ENCODE data around the gene AKR1C3.
"Not testable (repeated sequence)": the region's sequence is repeated elsewhere in the genome, so short reads cannot be mapped to it uniquely, and the experiment has no call there.

Gene AKR1C3

GRCh38 chr10:5094265-5095205 lies at the start of gene AKR1C3:
AKR1C3 (plus strand) TSS chr10:5094414; CDS start chr10:5094445, 31 bp downstream.
- Mint-ChIP-seq H3K27ac (no peak within 1 kb of the TSS), H3K4me1 (no peaks in the 10 kb centered on the region), H3K4me3 (peak within 1 kb of the TSS; percentile 53), H3K36me3 (ENCODE audit: low read depth) (peaks cover 1% of the 10 kb centered on the region), H3K9me3 (peaks cover 10% of the 10 kb centered on the region), H3K27me3 (peaks cover 13% of the 10 kb centered on the region)
- ATAC-seq (no peak), DNase-seq (no peak)

GRCh38 chr10:5045095-5045494 lies 49.1 kb upstream of the AKR1C3 start:
- no peak overlapping the region for H3K27ac Mint-ChIP-seq
- DNase-seq (no peak), ATAC-seq (no peak)
- no peaks in the 10 kb centered on the region for H3K9me3 Mint-ChIP-seq
- H3K4me1 Mint-ChIP-seq: no peaks in the 10 kb centered on the region
- no peaks in the 10 kb centered on the region for H3K27me3 Mint-ChIP-seq
- no peaks in the 10 kb centered on the region for H3K36me3 Mint-ChIP-seq (ENCODE audit: low read depth)
- H3K4me3 Mint-ChIP-seq: no peak overlapping the region

- Mint-ChIP-seq H3K27ac (no peak overlapping the region), H3K4me1 (no peaks in the 10 kb centered on the region), H3K4me3 (no peak overlapping the region), H3K27me3 (no peaks in the 10 kb centered on the region), H3K36me3 (ENCODE audit: low read depth) (no peaks in the 10 kb centered on the region), H3K9me3 (no peaks in the 10 kb centered on the region)
- no peak for DNase-seq
- no peak for ATAC-seq
These were observed 47.8 kb upstream of the AKR1C3 start for GRCh38 chr10:5046410-5046809.

GRCh38 chr10:5047055-5047454 lies 47.2 kb upstream of the AKR1C3 start:
- H3K27me3 Mint-ChIP-seq; H3K9me3 Mint-ChIP-seq; H3K4me3 Mint-ChIP-seq; ATAC-seq; H3K4me1 Mint-ChIP-seq; H3K36me3 Mint-ChIP-seq (ENCODE audit: low read depth); DNase-seq; H3K27ac Mint-ChIP-seq: not testable (repeated sequence)

GRCh38 chr10:5047912-5048628 lies 46.1 kb upstream of the AKR1C3 start:
- ATAC-seq (no peak), DNase-seq (no peak)
- Mint-ChIP-seq H3K27me3 (no peaks in the 10 kb centered on the region), H3K36me3 (ENCODE audit: low read depth) (no peaks in the 10 kb centered on the region), H3K4me1 (no peaks in the 10 kb centered on the region), H3K27ac (no peak overlapping the region), H3K9me3 (no peaks in the 10 kb centered on the region), H3K4me3 (no peak overlapping the region)

GRCh38 chr10:5052951-5053500 lies 41.2 kb upstream of the AKR1C3 start:
- not testable (repeated sequence) for ATAC-seq; H3K9me3 Mint-ChIP-seq; H3K27me3 Mint-ChIP-seq; DNase-seq; H3K4me1 Mint-ChIP-seq; H3K27ac Mint-ChIP-seq; H3K4me3 Mint-ChIP-seq; H3K36me3 Mint-ChIP-seq (ENCODE audit: low read depth)

GRCh38 chr10:5054831-5055230 lies 39.4 kb upstream of the AKR1C3 start:
- H3K4me1 Mint-ChIP-seq; DNase-seq; H3K36me3 Mint-ChIP-seq (ENCODE audit: low read depth); H3K27ac Mint-ChIP-seq; ATAC-seq; H3K27me3 Mint-ChIP-seq; H3K9me3 Mint-ChIP-seq; H3K4me3 Mint-ChIP-seq: not testable (repeated sequence)

GRCh38 chr10:5059267-5059666 lies 34.9 kb upstream of the AKR1C3 start:
- H3K27me3 Mint-ChIP-seq; H3K27ac Mint-ChIP-seq; H3K4me3 Mint-ChIP-seq; H3K4me1 Mint-ChIP-seq; H3K36me3 Mint-ChIP-seq (ENCODE audit: low read depth); H3K9me3 Mint-ChIP-seq; DNase-seq; ATAC-seq: not testable (repeated sequence)

- ATAC-seq; H3K36me3 Mint-ChIP-seq (ENCODE audit: low read depth); H3K4me3 Mint-ChIP-seq; H3K9me3 Mint-ChIP-seq; H3K27me3 Mint-ChIP-seq; H3K4me1 Mint-ChIP-seq; DNase-seq; H3K27ac Mint-ChIP-seq: not testable (repeated sequence)
These were observed 33.4 kb upstream of the AKR1C3 start for GRCh38 chr10:5060791-5061190.

GRCh38 chr10:5064656-5065055 lies 29.6 kb upstream of the AKR1C3 start:
- no peak for DNase-seq
- H3K36me3 Mint-ChIP-seq (ENCODE audit: low read depth): no peaks in the 10 kb centered on the region
- H3K4me3 Mint-ChIP-seq: no peak overlapping the region
- H3K27ac Mint-ChIP-seq: no peak overlapping the region
- H3K27me3 Mint-ChIP-seq: no peaks in the 10 kb centered on the region
- ATAC-seq: no peak
- no peaks in the 10 kb centered on the region for H3K4me1 Mint-ChIP-seq
- no peaks in the 10 kb centered on the region for H3K9me3 Mint-ChIP-seq

GRCh38 chr10:5068274-5068984 lies 25.8 kb upstream of the AKR1C3 start:
- H3K27ac Mint-ChIP-seq: no peak overlapping the region
- no peaks in the 10 kb centered on the region for H3K27me3 Mint-ChIP-seq

GRCh38 chr10:5070648-5071410 lies 23.4 kb upstream of the AKR1C3 start:
- no peak overlapping the region for H3K4me3 Mint-ChIP-seq
- H3K9me3 Mint-ChIP-seq: no peaks in the 10 kb centered on the region
- no peaks in the 10 kb centered on the region for H3K27me3 Mint-ChIP-seq
- H3K36me3 Mint-ChIP-seq (ENCODE audit: low read depth): no peaks in the 10 kb centered on the region
- H3K4me1 Mint-ChIP-seq: no peaks in the 10 kb centered on the region
- ATAC-seq (no peak), DNase-seq (no peak)
- H3K27ac Mint-ChIP-seq: no peak overlapping the region

More at GRCh38 chr10:5068274-5068984, 25.8 kb upstream of the AKR1C3 start:
- Mint-ChIP-seq H3K4me1 (no peaks in the 10 kb centered on the region), H3K9me3 (no peaks in the 10 kb centered on the region), H3K4me3 (no peak overlapping the region), H3K36me3 (ENCODE audit: low read depth) (no peaks in the 10 kb centered on the region)
- ATAC-seq (no peak), DNase-seq (no peak)

GRCh38 chr10:5071411-5072198 lies 22.6 kb upstream of the AKR1C3 start:
- H3K9me3 Mint-ChIP-seq: no peaks in the 10 kb centered on the region
- no peaks in the 10 kb centered on the region for H3K27me3 Mint-ChIP-seq

More at GRCh38 chr10:5071411-5072198, 22.6 kb upstream of the AKR1C3 start:
- ATAC-seq (no peak), DNase-seq (no peak)
- no peaks in the 10 kb centered on the region for H3K4me1 Mint-ChIP-seq
- no peak overlapping the region for H3K27ac Mint-ChIP-seq
- no peaks in the 10 kb centered on the region for H3K36me3 Mint-ChIP-seq (ENCODE audit: low read depth)
- no peak overlapping the region for H3K4me3 Mint-ChIP-seq
